ENCODE data around the gene SCGB1C2. TPM values are rescaled to one million over a fixed set of nuclear protein-coding genes. Genes with fewer than 3 reads are reported as not detected.

SCGB1C2 gene
- total and polyA plus RNA-seq, 2 donors (not counting 3 experiments of a cell fraction or from before 2014, with no cell fraction given), result not detected

GRCh38 chr17:147796-148740 lies 10.7 kb downstream of the SCGB1C2 start:
- Histone ChIP-seq H3K36me3 (ENCODE audit: control insufficient read depth in 2 of 2, extremely low read depth in 1 of 2, insufficient read depth in 2 of 2, low read length in 2 of 2) (no peaks in the 10 kb centered on the region), H3K27ac (ENCODE audit: insufficient read depth, low read depth, low read length) (no peak overlapping the region), H3K4me2 (ENCODE audit: insufficient read depth, low read length) (no peak overlapping the region), H3K79me2 (ENCODE audit: control insufficient read depth, insufficient read depth, low read length) (no peaks in the 10 kb centered on the region), H2AFZ (ENCODE audit: low read depth, low read length) (no peak overlapping the region), H3K9ac (replicated peaks; ENCODE audit: extremely low read depth, insufficient read depth, low read length) (no peak overlapping the region), H3K4me3 (replicated peaks in 1 of 3; ENCODE audit: insufficient read depth in 1 of 3, low read depth in 1 of 3, low read length in 3 of 3) (no peak overlapping the region), H4K20me1 (replicated peaks; ENCODE audit: control insufficient read depth, extremely low read depth, insufficient read depth, low read length) (no peaks in the 10 kb centered on the region), H3K27me3 (ENCODE audit: control insufficient read depth in 2 of 2, insufficient read depth in 2 of 2, low read length in 2 of 2) (no peaks in the 10 kb centered on the region), H3K4me1 (ENCODE audit: control insufficient read depth, extremely low read depth, insufficient read depth, low read length) (peaks cover 7% of the 10 kb centered on the region), H3K9me3 (replicated peaks; ENCODE audit: control insufficient read depth, insufficient read depth, low read length) (no peaks in the 10 kb centered on the region), H3K9me1 (replicated peaks; ENCODE audit: control insufficient read depth, extremely low read depth, insufficient read depth, low read length) (no peaks in the 10 kb centered on the region)
- intact Hi-C loops (cut with micrococcal nuclease), result loop anchor here (5.0 kb wide), 1 partner anchor 554 kb away; no protein-coding TSS in a partner anchor
- ChIA-PET CTCF (interaction anchor here (1.1 kb wide), 1 partner anchor 552 kb away, joined by 6 read pairs; no protein-coding TSS in a partner anchor), POLR2A (no interaction called here)
- FAIRE-seq (no peak), DNase-seq (ENCODE audit: low read depth, low spot score) (no peak)
- no peak for TF ChIP-seq GATA2 (IDR thresholded peaks at IDR 0.05; ENCODE audit: insufficient read depth, insufficient read length, low read depth, low read length)
- no peak for TF ChIP-seq CTCF (IDR thresholded peaks at IDR 0.05; ENCODE audit: extremely low read depth in 1 of 2, insufficient read depth in 1 of 2, low read depth in 1 of 2, low read length in 2 of 2)
- no peak for TF ChIP-seq JUN (IDR thresholded peaks at IDR 0.05; ENCODE audit: borderline replicate concordance, insufficient read depth, insufficient read length, low read depth)
- no peak for TF ChIP-seq FOS (IDR thresholded peaks at IDR 0.05; ENCODE audit: borderline replicate concordance, insufficient read depth, low read length)
- no peak for TF ChIP-seq POLR2AphosphoS5 (IDR thresholded peaks at IDR 0.05; ENCODE audit: insufficient read depth, low read depth, low read length)
- no peak for TF ChIP-seq MYC (IDR thresholded peaks at IDR 0.05; ENCODE audit: low read depth, low read length)
- no peak for TF ChIP-seq EZH2 (IDR thresholded peaks at IDR 0.05; ENCODE audit: borderline replicate concordance, low read depth, low read length, severe bottlenecking)
- no peak for TF ChIP-seq POLR2A (IDR thresholded peaks at IDR 0.05; ENCODE audit: low read depth, low read length)
- TF ChIP-seq MAX (IDR thresholded peaks at IDR 0.05; ENCODE audit: insufficient read depth, insufficient read length), result no peak
- BruUV-seq (replicated peaks), result no TSS peak
- dilution Hi-C loops (cut with MboI; ENCODE audit: extremely low pct_ligation_motif_present, low sequenced_read_pairs), result no loop called here
